Ovary (tissue), 3 donors: ENCODE measurements around the gene TRMT10B.

Source experiments
- CTCF ChIP-seq, 3 donors: fragments of 450-650 bp in 2 of 3; fragments of 200-600 bp in 1 of 3; IDR thresholded peaks; one replicate each; pipeline versions ENCODE4 v1.5.1 to v1.8.0; 2016 to 2022; ENCODE audit warnings: antibody characterized with exemption in 3 of 3, mild to moderate bottlenecking in 1 of 3
- EP300 ChIP-seq: sonication (generic); formaldehyde crosslinking; IDR thresholded peaks from one replicate; pipeline ENCODE4 v1.6.1; 2017; ENCODE audit warnings: antibody characterized with exemption
- donor health status: DM: no; HTN: no; CAD: no.

GRCh38 chr9:37758747-37759146, 5.1 kb downstream of the TRMT10B start:
- TF ChIP-seq CTCF (IDR thresholded peaks at IDR 0.05) (no peak), EP300 (no peak)
